ENCODE results near the gene TMC6. TPM values are rescaled to one million over a fixed set of nuclear protein-coding genes. Genes with fewer than 3 reads are reported as not detected.
A peak's percentile ranks its signal among the peaks of the same experiment; 100 is the strongest.
"Not testable (repeated sequence)": the region's sequence is repeated elsewhere in the genome, so short reads cannot be mapped to it uniquely, and the experiment has no call there.

TMC6 gene
- total RNA-seq, 1 donor from 2014 or later, result 86.4 TPM

- Mint-ChIP-seq H3K4me1 (peaks cover 16% of the 10 kb centered on the region), H3K9me3 (no peaks in the 10 kb centered on the region), H3K36me3 (peaks cover 16% of the 10 kb centered on the region), H3K27ac (peak overlapping the region; percentile 34), H3K4me3 (no peak overlapping the region), H3K27me3 (ENCODE audit: low read depth) (no peaks in the 10 kb centered on the region)
- DNase-seq (ENCODE audit: low spot score in 2 of 2, unreplicated experiment in 2 of 2), result no peak
- no peak for TF ChIP-seq CTCF (IDR thresholded peaks at IDR 0.05; ENCODE audit: unreplicated experiment)
These were observed 45.9 kb upstream of the TMC6 start for GRCh38 chr17:78174346-78174869.

GRCh38 chr17:78173097-78173715 is 44.7 kb upstream of the TMC6 start:
- Mint-ChIP-seq H3K36me3 (peaks cover 9% of the 10 kb centered on the region), H3K4me1 (peaks cover 18% of the 10 kb centered on the region), H3K27me3 (ENCODE audit: low read depth) (no peaks in the 10 kb centered on the region), H3K4me3 (no peak overlapping the region), H3K27ac (peak overlapping the region; percentile 44), H3K9me3 (no peaks in the 10 kb centered on the region)
- no peak for DNase-seq (ENCODE audit: low spot score in 2 of 2, unreplicated experiment in 2 of 2)
- TF ChIP-seq CTCF (IDR thresholded peaks at IDR 0.05; ENCODE audit: unreplicated experiment), result no peak

- H3K9me3 Mint-ChIP-seq, result no peaks in the 10 kb centered on the region
- no peak for DNase-seq (ENCODE audit: low spot score in 2 of 2, unreplicated experiment in 2 of 2)
- no peaks in the 10 kb centered on the region for H3K27me3 Mint-ChIP-seq (ENCODE audit: low read depth)
- H3K4me1 Mint-ChIP-seq, result peaks cover 18% of the 10 kb centered on the region
- H3K4me3 Mint-ChIP-seq, result no peak overlapping the region
- no peak for TF ChIP-seq CTCF (IDR thresholded peaks at IDR 0.05; ENCODE audit: unreplicated experiment)
- peaks cover 9% of the 10 kb centered on the region for H3K36me3 Mint-ChIP-seq
- H3K27ac Mint-ChIP-seq, result peak overlapping the region; percentile 44
These were observed 43.9 kb upstream of the TMC6 start for GRCh38 chr17:78172249-78173051.

GRCh38 chr17:78171591-78172248 is 43.2 kb upstream of the TMC6 start:
- H3K27me3 Mint-ChIP-seq (ENCODE audit: low read depth); H3K36me3 Mint-ChIP-seq; H3K4me3 Mint-ChIP-seq; H3K27ac Mint-ChIP-seq; DNase-seq (ENCODE audit: low spot score in 2 of 2, unreplicated experiment in 2 of 2); H3K9me3 Mint-ChIP-seq: not testable (repeated sequence)
- peaks cover 14% of the 10 kb centered on the region for H3K4me1 Mint-ChIP-seq

GRCh38 chr17:78170692-78171590 is 42.4 kb upstream of the TMC6 start:
- peaks cover 9% of the 10 kb centered on the region for H3K36me3 Mint-ChIP-seq
- H3K27me3 Mint-ChIP-seq (ENCODE audit: low read depth), result no peaks in the 10 kb centered on the region
- no peaks in the 10 kb centered on the region for H3K9me3 Mint-ChIP-seq
- H3K4me3 Mint-ChIP-seq, result peak overlapping the region; percentile 30
- no peak for DNase-seq (ENCODE audit: low spot score in 2 of 2, unreplicated experiment in 2 of 2)
- no peak for TF ChIP-seq CTCF (IDR thresholded peaks at IDR 0.05; ENCODE audit: unreplicated experiment)
- no peak overlapping the region for H3K27ac Mint-ChIP-seq
- H3K4me1 Mint-ChIP-seq, result peaks cover 14% of the 10 kb centered on the region

Measured in mesothelial cell of epicardium (in vitro differentiated cells).